Keratinocyte (primary cell): ENCODE measurements around the gene NOS1AP. TPM values are rescaled to one million over a fixed set of nuclear protein-coding genes. Genes with fewer than 3 reads are reported as not detected.

Experiments used
- DNase-seq: peaks from one replicate; pipeline ENCODE4 v3.0.0-alpha.2; 2011; ENCODE audit warnings: low read depth, missing footprints, low spot score
- FAIRE-seq: peaks from 2 replicates; lab custom pipeline; 2011; peaks lifted over from hg19 to GRCh38; lab: Jason Lieb, UNC
- H2AFZ ChIP-seq: 2 replicates; pipeline ENCODE4 v1.6.0; 2012; ENCODE audit warnings: low read length, control low read depth, inconsistent platforms; ENCODE audit not compliant: control insufficient read depth
- H3K27ac ChIP-seq: 2 replicates; pipeline ENCODE4 v1.5.1; 2011; ENCODE audit warnings: low read length; ENCODE audit not compliant: control insufficient read depth, insufficient read depth
- H3K27me3 ChIP-seq: 3 replicates; pipeline ENCODE4 v1.6.0; 2011; ENCODE audit warnings: low read length; ENCODE audit not compliant: control insufficient read depth, insufficient read depth; ENCODE audit errors: extremely low read depth
- H3K36me3 ChIP-seq, 2 experiments: 2 replicates in 1 of 2; 3 replicates in 1 of 2; pipeline ENCODE4 v1.5.1; 2011; ENCODE audit warnings: low read length in 2 of 2, mild to moderate bottlenecking in 1 of 2; ENCODE audit not compliant: control insufficient read depth in 2 of 2, insufficient read depth in 2 of 2; ENCODE audit errors: extremely low read depth in 1 of 2
- H3K4me1 ChIP-seq: 3 replicates; pipeline ENCODE4 v1.5.1; 2011; ENCODE audit warnings: low read length; ENCODE audit not compliant: control insufficient read depth, insufficient read depth; ENCODE audit errors: extremely low read depth
- H3K4me2 ChIP-seq: 3 replicates; pipeline ENCODE4 v1.6.0; 2011; ENCODE audit warnings: low read depth, low read length; ENCODE audit not compliant: control insufficient read depth, insufficient read depth; ENCODE audit errors: extremely low read depth
- H3K4me3 ChIP-seq, 3 experiments: fragments of 200-600 bp in 1 of 3; sonication (generic) in 1 of 3; 2 replicates in 2 of 3; 3 replicates in 1 of 3; pipeline ENCODE4 v1.5.1; 2011 to 2016; ENCODE audit warnings: low read length in 3 of 3, mild to moderate bottlenecking in 3 of 3, control low read depth in 2 of 3, inconsistent platforms in 1 of 3, low read depth in 1 of 3, mixed read lengths in 1 of 3, mixed run types in 1 of 3, moderate library complexity in 1 of 3; ENCODE audit not compliant: control insufficient read depth in 2 of 3, insufficient read depth in 2 of 3; ENCODE audit errors: extremely low read depth in 1 of 3
- H3K79me2 ChIP-seq: 2 replicates; pipeline ENCODE4 v1.6.0; 2012; ENCODE audit warnings: low read length; ENCODE audit not compliant: control insufficient read depth, insufficient read depth
- H3K9ac ChIP-seq: 3 replicates; pipeline ENCODE4 v1.6.0; 2011; ENCODE audit warnings: low read length; ENCODE audit not compliant: control insufficient read depth, insufficient read depth; ENCODE audit errors: extremely low read depth
- H3K9me1 ChIP-seq: 3 replicates; pipeline ENCODE4 v1.6.0; 2011; ENCODE audit warnings: low read length; ENCODE audit not compliant: control insufficient read depth, insufficient read depth; ENCODE audit errors: extremely low read depth
- H3K9me3 ChIP-seq: 2 replicates; pipeline ENCODE4 v1.5.1; 2012; ENCODE audit warnings: low read depth, low read length; ENCODE audit not compliant: control insufficient read depth
- H4K20me1 ChIP-seq: 3 replicates; pipeline ENCODE4 v1.6.0; 2011; ENCODE audit warnings: low read length; ENCODE audit not compliant: control insufficient read depth, insufficient read depth; ENCODE audit errors: extremely low read depth
- CTCF ChIP-seq, 3 experiments: IDR thresholded peaks in 1 of 3; conservative IDR thresholded peaks in 1 of 3; optimal IDR thresholded peaks in 1 of 3; 2 replicates in 2 of 3; 3 replicates in 1 of 3; pipeline versions ENCODE3 to v1.5.1; 2011; ENCODE audit warnings: low read length in 3 of 3, mild to moderate bottlenecking in 3 of 3, moderate library complexity in 2 of 3, control low read depth in 1 of 3, inconsistent platforms in 1 of 3; ENCODE audit not compliant: insufficient read depth in 2 of 3; ENCODE audit errors: extremely low read depth in 1 of 3
- EZH2 ChIP-seq: IDR thresholded peaks from one replicate; pipeline ENCODE4 v1.6.1; 2012; ENCODE audit warnings: inconsistent platforms, mild to moderate bottlenecking, low read length, moderate library complexity
- dilution Hi-C: fragments of 300-500 bp; cut with MboI; formaldehyde crosslinking; loops from one replicate; pipeline ENCODE4 v1.7.0; 2020; ENCODE audit warnings: low sequenced_read_pairs; ENCODE audit not compliant: extremely low pct_ligation_motif_present
- polyA plus RNA-seq, 5 experiments: library from polyadenylated mRNA; depleted of rRNA in 3 of 5; stranded (reverse) in 3 of 5; stranded (forward) in 1 of 5; unstranded in 1 of 5; fragments of >200 nt; gene quantifications; 1 replicate in 1 of 5; 2 replicates in 3 of 5; 3 replicates in 1 of 5; pipeline versions ENCODE4 v1.2.1 to v1.2.3, GENCODE V29; 2011 to 2012; ENCODE audit warnings: missing spikeins in 2 of 5, low read depth in 1 of 5, low replicate concordance in 1 of 5

Gene NOS1AP
- polyA plus RNA-seq, 1 donor (not counting 4 experiments of a cell fraction or from before 2014, with no cell fraction given): not detected

- Histone ChIP-seq H3K9me1 (no peaks in the 10 kb centered on the region), H3K79me2 (no peaks in the 10 kb centered on the region), H3K27ac (no peak overlapping the region), H3K9ac (no peak overlapping the region), H3K27me3 (no peaks in the 10 kb centered on the region), H3K36me3 (no peaks in the 10 kb centered on the region), H3K4me1 (no peaks in the 10 kb centered on the region), H3K9me3 (no peaks in the 10 kb centered on the region), H2AFZ (no peak overlapping the region), H3K4me2 (no peak overlapping the region), H3K4me3 (no peak overlapping the region), H4K20me1 (no peaks in the 10 kb centered on the region)
- dilution Hi-C loops: no loop called here
- no peak for FAIRE-seq
- TF ChIP-seq EZH2 (no peak), CTCF (optimal IDR thresholded peaks at IDR 0.05 in 1 of 3, IDR thresholded peaks at IDR 0.05 in 1 of 3, conservative IDR thresholded peaks at IDR 0.05 in 1 of 3; ENCODE audit: extremely low read depth in 1 of 3, insufficient read depth in 2 of 3, low read length in 3 of 3) (no peak)
- no peak for DNase-seq
These were observed 90.0 kb downstream of the NOS1AP start for GRCh38 chr1:162159515-162159914.

GRCh38 chr1:162161916-162162550 is 92.5 kb downstream of the NOS1AP start:
- DNase-seq (no peak), FAIRE-seq (no peak)
- Histone ChIP-seq H3K36me3 (no peaks in the 10 kb centered on the region), H3K4me3 (no peak overlapping the region), H4K20me1 (no peaks in the 10 kb centered on the region), H3K4me1 (no peaks in the 10 kb centered on the region), H3K4me2 (no peak overlapping the region), H3K9ac (no peak overlapping the region), H3K9me3 (no peaks in the 10 kb centered on the region), H3K79me2 (no peaks in the 10 kb centered on the region), H3K27ac (no peak overlapping the region), H2AFZ (no peak overlapping the region), H3K9me1 (no peaks in the 10 kb centered on the region), H3K27me3 (no peaks in the 10 kb centered on the region)
- dilution Hi-C loops: no loop called here
- TF ChIP-seq EZH2 (no peak), CTCF (optimal IDR thresholded peaks at IDR 0.05 in 1 of 3, IDR thresholded peaks at IDR 0.05 in 1 of 3, conservative IDR thresholded peaks at IDR 0.05 in 1 of 3; ENCODE audit: extremely low read depth in 1 of 3, insufficient read depth in 2 of 3, low read length in 3 of 3) (no peak)
